HG03558 (cell line): ENCODE data around the gene DLL1.

Source experiments
- ATAC-seq: cut with Tn5 transposase; IDR thresholded peaks from one replicate; pipeline ENCODE4 v1.9.1; 2021; ENCODE audit warnings: moderate number of reproducible peaks; ENCODE audit not compliant: unreplicated experiment; ENCODE audit errors: extremely low read depth

The DLL1 gene

GRCh38 chr6:170296423-170296745 is 5.5 kb upstream of the DLL1 start:
- no peak for ATAC-seq

- ATAC-seq: no peak
Measured at GRCh38 chr6:170295510-170296422, 4.9 kb upstream of the DLL1 start.

- ATAC-seq: no peak
Measured at GRCh38 chr6:170294813-170295509, 4.1 kb upstream of the DLL1 start.

- no peak for ATAC-seq
Measured at GRCh38 chr6:170294298-170294730, 3.4 kb upstream of the DLL1 start.

GRCh38 chr6:170293341-170294231 is 2.7 kb upstream of the DLL1 start:
- no peak for ATAC-seq

GRCh38 chr6:170292407-170293158 is 1.7 kb upstream of the DLL1 start:
- no peak for ATAC-seq

- ATAC-seq: no peak
Measured at GRCh38 chr6:170292111-170292406, 1.2 kb upstream of the DLL1 start.

- no peak for ATAC-seq
Measured at GRCh38 chr6:170291271-170292110, 613 bp upstream of the DLL1 start.

- no peak for ATAC-seq
Measured at GRCh38 chr6:170289951-170290295, 955 bp downstream of the DLL1 start.

GRCh38 chr6:170289180-170289931 is 1.5 kb downstream of the DLL1 start:
- ATAC-seq: no peak

GRCh38 chr6:170288852-170289179 is 2.1 kb downstream of the DLL1 start:
- ATAC-seq: no peak

GRCh38 chr6:170288091-170288631 is 2.7 kb downstream of the DLL1 start:
- no peak for ATAC-seq

- ATAC-seq: no peak
Measured at GRCh38 chr6:170287371-170287876, 3.5 kb downstream of the DLL1 start.

- no peak for ATAC-seq
Measured at GRCh38 chr6:170286934-170287265, 4.0 kb downstream of the DLL1 start.

- ATAC-seq: no peak
Measured at GRCh38 chr6:170286246-170286933, 4.5 kb downstream of the DLL1 start.

- no peak for ATAC-seq
Measured at GRCh38 chr6:170285482-170285881, 5.4 kb downstream of the DLL1 start.

GRCh38 chr6:170284866-170285469 is 5.9 kb downstream of the DLL1 start:
- ATAC-seq: no peak
